GM21528 (cell line): ENCODE results near the gene DHRSX.
"Not testable (repeated sequence)": the region's sequence is repeated elsewhere in the genome, so short reads cannot be mapped to it uniquely, and the experiment has no call there.

Source experiments
- ATAC-seq: cut with Tn5 transposase; IDR thresholded peaks from one replicate; pipeline ENCODE4 v1.9.1; 2021; ENCODE audit warnings: mild to moderate bottlenecking, moderate library complexity; ENCODE audit not compliant: unreplicated experiment, low FRiP score

DHRSX gene

GRCh38 chrX:2401590-2402360 is 99.0 kb downstream of the DHRSX start:
- no peak for ATAC-seq

DNA sequence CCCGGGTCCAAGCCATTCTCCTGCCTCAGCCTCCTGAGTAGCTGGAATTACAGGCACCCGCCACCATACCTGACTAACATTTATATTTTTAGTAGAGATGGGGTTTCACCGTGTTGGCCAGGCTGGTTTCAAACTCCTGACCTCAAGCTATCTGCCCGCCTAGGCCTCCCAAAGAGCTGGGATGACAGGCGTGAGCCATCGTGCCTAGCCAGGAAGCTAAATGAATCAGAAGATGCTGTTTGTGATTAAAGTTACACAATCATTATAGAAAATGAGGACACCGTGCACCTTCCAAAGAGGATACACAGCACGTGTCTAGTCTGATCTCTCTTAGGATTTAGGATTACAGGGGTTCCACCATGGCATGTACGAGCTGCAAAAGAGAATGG is 99.6 kb downstream of the DHRSX start:
- no peak for ATAC-seq

DNA sequence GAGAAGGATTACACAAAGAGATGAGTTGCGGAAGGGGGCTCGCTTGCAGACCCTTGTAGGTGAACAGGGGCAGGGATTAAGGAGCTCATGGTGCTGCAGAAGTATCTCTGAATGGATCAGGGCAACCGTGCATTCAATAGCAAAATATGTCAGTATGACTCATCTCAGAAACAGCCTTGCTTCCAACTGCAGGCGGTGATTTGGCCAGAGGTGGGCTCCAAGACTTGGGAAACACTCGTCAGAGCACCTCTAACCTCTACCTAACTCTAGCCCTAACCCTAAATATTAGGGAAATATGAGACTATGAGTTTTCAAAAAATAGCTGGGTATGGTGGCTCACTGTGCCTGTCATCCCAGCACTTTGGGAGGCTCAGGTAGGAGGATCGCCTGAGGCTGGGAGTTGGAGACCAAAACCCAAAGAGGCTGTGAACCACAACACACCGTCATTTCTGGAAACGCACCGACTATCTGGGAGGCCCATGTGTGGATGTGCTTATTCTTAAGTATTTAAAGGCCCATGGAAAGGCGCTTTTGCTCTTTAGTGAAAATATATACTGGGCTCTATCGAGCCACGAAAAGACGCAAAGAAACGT is 102.6 kb downstream of the DHRSX start:
- ATAC-seq = no peak

GRCh38 chrX:2397229-2398063 is 103.3 kb downstream of the DHRSX start:
- no peak for ATAC-seq

GRCh38 chrX:2395261-2395992 is 105.3 kb downstream of the DHRSX start:
- ATAC-seq = no peak

- no peak for ATAC-seq
These were observed 108.7 kb downstream of the DHRSX start for GRCh38 chrX:2391869-2392606.

DNA sequence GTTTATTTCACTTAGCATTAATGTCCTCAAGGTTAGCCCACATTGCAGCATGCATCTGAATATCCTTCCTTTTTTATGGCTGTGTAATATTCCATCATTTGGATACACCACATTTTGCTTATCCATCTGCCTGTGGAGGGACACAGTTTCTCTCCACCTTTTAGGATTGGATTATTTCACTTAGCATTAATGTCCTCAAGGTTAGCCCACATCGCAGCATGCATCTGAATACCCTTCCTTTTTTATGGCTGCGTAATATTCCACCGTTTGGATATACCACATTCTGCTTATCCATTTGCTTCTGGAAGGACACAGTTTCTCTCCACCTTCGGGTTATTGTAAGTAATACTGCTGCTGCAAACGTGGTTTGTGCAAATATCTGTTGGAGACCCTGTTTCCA is 110.0 kb downstream of the DHRSX start:
- no peak for ATAC-seq

DNA sequence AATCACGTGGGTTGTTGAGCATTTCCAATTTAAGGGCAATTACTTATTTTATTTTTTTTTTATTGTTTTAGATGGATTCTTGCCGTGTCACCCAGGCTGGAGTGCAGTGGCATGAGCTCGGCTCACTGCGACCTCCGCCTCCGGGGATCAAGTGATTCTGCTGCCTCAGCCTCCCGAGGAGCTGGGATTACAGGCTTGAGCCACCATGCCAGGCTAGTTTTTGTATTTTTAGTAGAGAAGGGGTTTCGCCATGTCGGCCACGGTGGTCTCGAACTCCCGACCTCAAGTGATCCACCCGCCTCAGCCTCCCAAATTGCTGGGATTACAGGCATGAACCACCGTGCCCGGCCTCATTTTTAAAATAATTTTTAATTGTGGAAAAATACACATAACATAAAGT is 111.0 kb downstream of the DHRSX start:
- not testable (repeated sequence) for ATAC-seq

DNA sequence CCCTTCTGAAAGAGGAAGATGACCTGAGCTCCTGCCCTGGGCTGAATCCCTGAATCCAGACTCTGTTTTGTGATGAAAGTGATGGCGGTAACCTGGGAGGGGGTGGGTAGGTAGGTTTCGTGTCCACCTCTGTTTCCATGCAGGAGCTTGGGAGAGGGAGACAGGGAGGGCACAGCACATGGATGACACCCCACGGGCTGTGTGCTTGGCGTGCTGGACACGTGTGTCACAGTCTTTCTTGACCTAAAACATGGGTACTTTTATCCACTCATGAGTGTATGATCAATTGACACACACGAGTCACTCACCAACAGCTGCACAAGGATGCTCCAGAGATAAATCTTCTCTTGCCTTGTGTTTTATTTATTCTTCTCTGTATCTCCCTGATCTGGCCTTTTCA is 111.5 kb downstream of the DHRSX start:
- ATAC-seq = no peak

GRCh38 chrX:2388669-2389068 is 112.1 kb downstream of the DHRSX start:
- no peak for ATAC-seq

- no peak for ATAC-seq
These were observed 113.0 kb downstream of the DHRSX start for GRCh38 chrX:2387614-2388239.

- no peak for ATAC-seq
These were observed 115.6 kb downstream of the DHRSX start for GRCh38 chrX:2385224-2385623.

DNA sequence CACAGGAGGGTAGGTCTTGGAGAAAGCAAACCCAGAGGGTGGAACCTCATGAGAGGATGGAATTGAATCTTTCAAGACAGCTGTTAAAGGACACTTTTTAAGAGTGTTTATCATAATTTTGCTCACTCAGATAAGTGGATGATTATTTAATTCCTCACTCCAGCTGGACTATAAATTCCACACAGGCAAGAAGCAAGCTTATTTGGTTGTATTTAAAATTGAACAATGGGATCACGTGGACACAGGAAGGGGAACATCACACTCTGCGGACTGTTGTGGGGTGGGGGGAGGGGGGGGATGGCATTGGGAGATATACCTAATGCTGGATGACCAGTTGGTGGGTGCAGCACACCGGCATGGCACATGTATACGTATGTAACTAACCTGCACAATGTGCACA is 116.3 kb downstream of the DHRSX start:
- ATAC-seq = no peak

DNA sequence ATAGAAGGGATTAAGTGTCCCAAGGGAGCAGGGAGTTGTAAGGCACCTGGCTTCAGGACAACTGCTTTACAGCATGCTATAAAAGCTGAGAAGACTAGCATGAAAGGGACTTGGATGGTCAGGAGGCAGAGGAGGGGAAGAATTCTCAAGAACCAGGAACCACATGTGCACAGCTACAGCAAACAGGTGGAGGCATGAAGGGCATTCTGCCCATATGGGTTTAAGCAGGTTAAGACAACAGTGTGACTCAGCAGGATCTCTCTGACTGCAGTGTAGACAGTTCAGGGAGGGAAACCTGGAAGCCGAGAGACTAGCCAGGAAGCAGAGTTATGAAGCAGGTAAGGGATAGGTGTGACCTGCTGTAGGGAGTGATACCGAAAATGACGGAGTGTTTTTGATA is 117.0 kb downstream of the DHRSX start:
- ATAC-seq = no peak

DNA sequence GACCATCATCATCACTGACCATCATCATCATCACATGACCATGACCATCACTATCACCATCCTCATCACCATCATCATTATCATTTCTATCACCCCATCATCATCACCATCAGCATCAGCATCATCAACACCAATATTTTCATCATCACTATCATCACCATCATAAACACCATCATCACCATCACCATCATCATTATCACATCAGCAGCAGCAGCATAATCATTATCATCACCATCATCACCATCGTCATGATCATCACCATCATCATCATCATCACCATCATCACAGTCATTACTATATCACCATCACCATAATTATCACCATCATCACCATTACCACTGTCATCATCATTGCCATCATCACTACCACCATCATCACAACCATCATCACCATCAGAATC is 117.6 kb downstream of the DHRSX start:
- no peak for ATAC-seq

GRCh38 chrX:2382433-2383048 is 118.2 kb downstream of the DHRSX start:
- ATAC-seq = not testable (repeated sequence)

DNA sequence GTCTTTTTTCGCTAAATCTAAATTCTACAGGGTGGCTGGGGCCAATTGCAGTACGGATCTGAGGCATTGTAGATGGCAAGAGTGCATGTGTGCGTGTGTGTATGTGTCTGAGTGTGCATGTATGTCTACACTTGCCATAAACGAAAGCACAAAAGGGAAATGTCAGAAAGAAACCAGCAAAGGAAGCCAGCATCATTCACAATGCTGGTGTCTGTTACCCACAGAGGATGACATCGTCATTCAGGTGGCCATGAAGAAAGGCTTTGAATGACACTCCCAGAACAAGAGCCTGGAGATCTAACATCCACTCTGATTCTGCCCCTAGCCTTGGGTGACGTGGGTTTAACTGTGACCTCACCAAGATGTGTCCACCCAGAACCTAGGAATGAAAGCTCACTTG is 124.6 kb downstream of the DHRSX start:
- no peak for ATAC-seq

- no peak for ATAC-seq
These were observed 126.7 kb downstream of the DHRSX start for GRCh38 chrX:2374086-2374485.

DNA sequence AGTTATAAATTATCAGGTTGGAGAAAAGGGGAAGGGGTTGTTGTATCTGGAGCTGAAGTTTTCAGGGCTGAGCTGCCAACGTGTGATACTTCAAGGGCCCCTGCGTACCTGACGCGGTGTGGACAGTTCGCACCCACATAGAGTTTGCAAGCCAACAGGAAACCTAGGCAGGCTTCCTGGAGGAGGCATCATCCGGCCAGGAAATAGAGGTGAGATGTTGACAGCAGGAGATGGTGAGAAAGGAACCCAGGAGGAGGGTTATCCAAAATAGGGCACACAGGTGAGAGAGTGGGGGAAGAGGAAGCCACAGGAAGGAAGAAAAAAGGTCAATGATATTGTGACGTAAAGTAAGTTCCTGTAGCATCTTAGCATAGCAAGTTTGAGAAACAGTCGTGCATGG is 127.2 kb downstream of the DHRSX start:
- ATAC-seq = no peak
